ENCODE results near the gene RIGI. TPM values are rescaled to one million over a fixed set of nuclear protein-coding genes. Genes with fewer than 3 reads are reported as not detected.

The RIGI gene
- total and polyA plus RNA-seq, 11 donors: 1.8 to 18.5 (median 4.2) TPM

DNA sequence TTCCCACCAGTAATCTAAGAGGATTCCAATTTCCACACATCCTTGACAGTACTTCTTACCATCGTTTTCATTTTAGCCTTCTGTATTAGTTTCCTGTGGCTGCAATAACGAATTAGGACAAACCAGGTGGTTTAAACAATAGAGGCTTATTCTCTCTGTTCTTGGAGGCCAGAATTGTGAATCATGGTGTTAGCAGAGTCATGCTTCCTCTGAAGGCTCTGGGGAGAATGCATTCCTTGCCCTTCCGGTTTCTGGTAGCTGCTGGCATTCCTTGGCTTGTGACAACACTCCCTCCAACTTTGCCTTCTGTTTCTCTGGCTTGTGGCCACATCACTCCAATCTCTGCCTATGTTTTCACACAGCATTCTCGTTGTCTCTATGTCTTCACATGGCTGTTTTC lies 23.5 kb downstream of the RIGI start:
- intact Hi-C loops (cut with DNase I): loop anchor here in 1 of 10 donors (10.0 kb wide), 1 partner anchor 62 kb away; no protein-coding TSS in a partner anchor
- Histone ChIP-seq H3K4me1 (peaks cover 0 to 9% (median 0%) of the 10 kb centered on the region in 12 donors), H3K36me3 (peaks cover 0 to 39% (median 33%) of the 10 kb centered on the region in 9 donors), H3K27me3 (no peaks in the 10 kb centered on the region), H3K4me3 (no peak overlapping the region), H3K27ac (no peak overlapping the region), H3K9me3 (peaks cover 0 to 7% (median 0%) of the 10 kb centered on the region in 12 donors)
- 43 to 69% (median 59%) methylated on average over 4 of the region's 4 CpGs for WGBS, 4 donors
- peak in 1 of 4 donors; percentile 53 for ATAC-seq
- DNase-seq: no peak
- TF ChIP-seq, protein P1, sequence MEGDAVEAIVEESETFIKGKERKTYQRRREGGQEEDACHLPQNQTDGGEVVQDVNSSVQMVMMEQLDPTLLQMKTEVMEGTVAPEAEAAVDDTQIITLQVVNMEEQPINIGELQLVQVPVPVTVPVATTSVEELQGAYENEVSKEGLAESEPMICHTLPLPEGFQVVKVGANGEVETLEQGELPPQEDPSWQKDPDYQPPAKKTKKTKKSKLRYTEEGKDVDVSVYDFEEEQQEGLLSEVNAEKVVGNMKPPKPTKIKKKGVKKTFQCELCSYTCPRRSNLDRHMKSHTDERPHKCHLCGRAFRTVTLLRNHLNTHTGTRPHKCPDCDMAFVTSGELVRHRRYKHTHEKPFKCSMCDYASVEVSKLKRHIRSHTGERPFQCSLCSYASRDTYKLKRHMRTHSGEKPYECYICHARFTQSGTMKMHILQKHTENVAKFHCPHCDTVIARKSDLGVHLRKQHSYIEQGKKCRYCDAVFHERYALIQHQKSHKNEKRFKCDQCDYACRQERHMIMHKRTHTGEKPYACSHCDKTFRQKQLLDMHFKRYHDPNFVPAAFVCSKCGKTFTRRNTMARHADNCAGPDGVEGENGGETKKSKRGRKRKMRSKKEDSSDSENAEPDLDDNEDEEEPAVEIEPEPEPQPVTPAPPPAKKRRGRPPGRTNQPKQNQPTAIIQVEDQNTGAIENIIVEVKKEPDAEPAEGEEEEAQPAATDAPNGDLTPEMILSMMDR (IDR thresholded peaks at IDR 0.05): no peak
- no peak for TF ChIP-seq POLR2A (IDR thresholded peaks at IDR 0.05)

DNA sequence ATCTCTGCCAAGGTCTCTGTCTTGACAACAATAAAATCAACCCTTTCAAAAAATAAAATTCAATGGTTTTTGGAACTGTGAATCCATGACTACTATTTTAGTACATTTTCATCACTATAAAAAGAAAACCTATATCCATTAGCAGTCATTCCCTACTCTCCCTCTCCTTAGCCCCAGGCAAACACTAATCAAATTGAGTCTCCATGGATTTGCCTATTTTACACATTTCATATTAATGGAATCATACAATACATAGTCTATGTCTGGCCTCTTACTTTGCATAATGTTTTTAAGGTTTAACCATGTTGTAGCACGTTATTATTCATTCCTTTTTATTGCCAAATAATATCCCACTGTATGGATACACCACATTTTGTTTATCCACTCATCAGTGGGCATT lies 24.1 kb downstream of the RIGI start:
- ATAC-seq: no peak
- TF ChIP-seq, protein P1 (IDR thresholded peaks at IDR 0.05): no peak
- no peak for TF ChIP-seq POLR2A (IDR thresholded peaks at IDR 0.05)
- WGBS, 4 donors: 84 to 93% (median 89%) methylated on average over 1 of the region's 1 CpG
- H3K27me3 ChIP-seq: no peaks in the 10 kb centered on the region
- intact Hi-C loops (cut with DNase I): loop anchor here in 1 of 10 donors (10.0 kb wide), 1 partner anchor 63 kb away; no protein-coding TSS in a partner anchor
- DNase-seq: no peak
- H3K4me1 ChIP-seq: peaks cover 0 to 8% (median 0%) of the 10 kb centered on the region in 12 donors
- no peak overlapping the region for H3K27ac ChIP-seq
- H3K9me3 ChIP-seq: peaks cover 0 to 7% (median 0%) of the 10 kb centered on the region in 12 donors
- no peak overlapping the region for H3K4me3 ChIP-seq
- peaks cover 0 to 45% (median 39%) of the 10 kb centered on the region in 9 donors for H3K36me3 ChIP-seq

GRCh38 chr9:32500768-32501167 lies 25.2 kb downstream of the RIGI start:
- no peaks in the 10 kb centered on the region for H3K4me1 ChIP-seq
- H3K36me3 ChIP-seq: peaks cover 0 to 56% (median 50%) of the 10 kb centered on the region in 9 donors
- intact Hi-C loops (cut with DNase I): loop anchor here in 1 of 10 donors (10.0 kb wide), 1 partner anchor 64 kb away; no protein-coding TSS in a partner anchor
- DNase-seq (no peak), ATAC-seq (no peak)
- H3K27ac ChIP-seq: no peak overlapping the region
- peaks cover 0 to 7% (median 0%) of the 10 kb centered on the region in 12 donors for H3K9me3 ChIP-seq
- WGBS, 4 donors: 65 to 95% (median 94%) methylated on average over 2 of the region's 2 CpGs
- no peaks in the 10 kb centered on the region for H3K27me3 ChIP-seq
- H3K4me3 ChIP-seq: no peak overlapping the region
- TF ChIP-seq POLR2A (IDR thresholded peaks at IDR 0.05): no peak
- TF ChIP-seq, protein P1 (IDR thresholded peaks at IDR 0.05): no peak

GRCh38 chr9:32497921-32498320 lies 28.1 kb downstream of the RIGI start:
- Histone ChIP-seq H3K4me3 (no peak overlapping the region), H3K4me1 (no peaks in the 10 kb centered on the region), H3K9me3 (peaks cover 0 to 7% (median 0%) of the 10 kb centered on the region in 12 donors), H3K36me3 (peaks cover 0 to 81% (median 61%) of the 10 kb centered on the region in 9 donors), H3K27me3 (no peaks in the 10 kb centered on the region), H3K27ac (no peak overlapping the region)
- intact Hi-C loops (cut with DNase I): no loop called here
- TF ChIP-seq POLR2A (IDR thresholded peaks at IDR 0.05): no peak
- TF ChIP-seq, protein P1 (IDR thresholded peaks at IDR 0.05): no peak
- ATAC-seq: no peak
- DNase-seq: no peak
